LNCAP (cell line): ENCODE results near the gene AOPEP.

Source experiments
- TF ChIP-seq, protein P1 (sequence below): fragments of 450-650 bp; IDR thresholded peaks from 2 replicates; pipeline ENCODE4 v1.5.1; 2017; ENCODE audit warnings: mild to moderate bottlenecking

Gene AOPEP

DNA sequence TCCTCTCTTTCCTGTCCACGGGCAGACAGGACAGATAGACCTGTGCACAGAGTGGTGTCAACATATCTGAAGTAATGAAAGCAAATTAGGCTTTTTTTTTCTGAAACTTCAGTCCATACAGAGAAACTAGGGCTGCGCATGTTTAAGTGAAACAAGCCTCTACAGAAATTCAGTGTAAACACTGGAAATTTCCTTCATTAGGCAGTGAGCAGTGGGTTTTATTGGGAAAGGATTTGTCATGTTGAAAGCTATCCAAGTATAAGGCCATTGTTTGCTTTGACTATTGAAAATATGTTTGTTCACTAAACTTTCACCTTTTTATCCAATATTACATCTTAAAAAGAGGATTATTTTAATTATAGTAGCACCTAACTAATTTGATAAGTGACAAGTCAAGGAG, 161.2 kb downstream of the AOPEP start:
- TF ChIP-seq, protein P1, sequence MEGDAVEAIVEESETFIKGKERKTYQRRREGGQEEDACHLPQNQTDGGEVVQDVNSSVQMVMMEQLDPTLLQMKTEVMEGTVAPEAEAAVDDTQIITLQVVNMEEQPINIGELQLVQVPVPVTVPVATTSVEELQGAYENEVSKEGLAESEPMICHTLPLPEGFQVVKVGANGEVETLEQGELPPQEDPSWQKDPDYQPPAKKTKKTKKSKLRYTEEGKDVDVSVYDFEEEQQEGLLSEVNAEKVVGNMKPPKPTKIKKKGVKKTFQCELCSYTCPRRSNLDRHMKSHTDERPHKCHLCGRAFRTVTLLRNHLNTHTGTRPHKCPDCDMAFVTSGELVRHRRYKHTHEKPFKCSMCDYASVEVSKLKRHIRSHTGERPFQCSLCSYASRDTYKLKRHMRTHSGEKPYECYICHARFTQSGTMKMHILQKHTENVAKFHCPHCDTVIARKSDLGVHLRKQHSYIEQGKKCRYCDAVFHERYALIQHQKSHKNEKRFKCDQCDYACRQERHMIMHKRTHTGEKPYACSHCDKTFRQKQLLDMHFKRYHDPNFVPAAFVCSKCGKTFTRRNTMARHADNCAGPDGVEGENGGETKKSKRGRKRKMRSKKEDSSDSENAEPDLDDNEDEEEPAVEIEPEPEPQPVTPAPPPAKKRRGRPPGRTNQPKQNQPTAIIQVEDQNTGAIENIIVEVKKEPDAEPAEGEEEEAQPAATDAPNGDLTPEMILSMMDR = no peak

DNA sequence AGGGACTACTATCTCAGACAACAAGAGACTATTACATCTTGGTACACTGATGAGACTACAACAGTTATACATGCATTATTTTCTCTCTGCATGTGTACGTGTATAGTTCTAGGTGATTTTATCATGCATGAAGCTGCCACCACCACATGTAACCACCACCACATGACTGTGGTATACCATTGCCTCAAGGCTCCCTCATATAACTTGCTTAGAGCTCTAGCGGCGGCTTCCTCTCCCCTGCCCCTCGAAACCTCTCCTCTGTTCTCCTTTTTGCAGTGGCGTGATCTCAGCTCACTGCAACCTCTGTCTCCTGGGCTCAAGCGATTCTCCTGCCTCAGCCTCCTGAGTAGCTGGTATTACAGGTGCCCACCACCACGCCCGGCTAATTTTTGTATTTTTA, 162.3 kb downstream of the AOPEP start:
- TF ChIP-seq, protein P1 = no peak

DNA sequence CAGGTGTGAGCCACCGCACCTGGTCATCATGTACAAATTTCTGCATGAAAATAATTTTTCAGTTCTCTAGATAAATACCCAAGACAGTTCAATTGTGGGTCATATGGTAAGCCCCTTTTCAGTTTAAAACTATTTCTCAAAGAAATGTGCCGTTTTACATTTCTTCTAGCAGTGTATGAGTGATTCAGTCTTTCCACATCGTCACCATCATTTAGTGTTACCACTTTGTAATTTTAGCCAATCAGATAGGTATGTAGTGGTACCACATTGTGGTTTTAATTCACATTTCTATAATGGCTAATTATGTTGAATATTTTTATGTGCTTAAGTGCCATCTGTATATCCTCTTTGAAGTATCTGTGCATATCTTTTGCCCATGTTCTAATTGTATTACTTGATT, 163.1 kb downstream of the AOPEP start:
- TF ChIP-seq, protein P1 = no peak

DNA sequence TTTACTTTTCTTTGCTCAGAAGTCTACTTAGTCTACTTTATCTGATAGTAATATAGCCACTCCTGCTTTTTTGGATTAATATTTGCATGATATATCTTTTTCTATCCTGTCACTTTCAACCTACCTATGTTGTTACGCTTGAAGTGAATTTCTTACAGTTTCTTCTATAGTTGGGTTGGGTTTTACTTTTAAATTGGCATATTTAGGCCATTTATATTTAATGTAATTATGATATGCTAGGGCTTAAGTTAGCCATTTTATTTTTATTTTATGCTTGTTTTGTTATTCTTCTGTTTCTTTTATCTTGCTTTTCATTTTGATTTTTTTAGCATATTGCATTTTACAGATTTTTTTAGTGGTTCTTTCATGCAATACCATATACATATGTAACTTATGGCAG, 164.7 kb downstream of the AOPEP start:
- TF ChIP-seq, protein P1 = no peak

DNA sequence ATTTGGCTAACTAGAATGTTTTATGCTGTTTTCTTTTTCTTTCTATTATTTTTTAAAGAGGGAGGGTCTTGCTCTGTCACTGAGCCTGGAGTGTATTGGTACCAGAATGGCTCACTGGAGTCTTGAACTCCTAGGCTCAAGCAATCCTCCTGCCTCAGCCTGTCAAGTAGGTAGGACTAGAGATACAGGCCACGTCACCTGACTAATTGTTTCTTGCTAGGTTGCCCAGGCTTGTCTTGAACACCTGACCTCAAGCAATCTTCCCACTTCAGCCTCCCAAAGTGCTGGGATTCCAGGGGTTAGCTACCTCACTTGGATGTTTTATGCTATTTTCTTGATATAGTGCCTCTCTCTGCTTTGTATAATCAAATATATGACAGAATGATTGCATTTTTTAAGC, 166.2 kb downstream of the AOPEP start:
- TF ChIP-seq, protein P1 = no peak

DNA sequence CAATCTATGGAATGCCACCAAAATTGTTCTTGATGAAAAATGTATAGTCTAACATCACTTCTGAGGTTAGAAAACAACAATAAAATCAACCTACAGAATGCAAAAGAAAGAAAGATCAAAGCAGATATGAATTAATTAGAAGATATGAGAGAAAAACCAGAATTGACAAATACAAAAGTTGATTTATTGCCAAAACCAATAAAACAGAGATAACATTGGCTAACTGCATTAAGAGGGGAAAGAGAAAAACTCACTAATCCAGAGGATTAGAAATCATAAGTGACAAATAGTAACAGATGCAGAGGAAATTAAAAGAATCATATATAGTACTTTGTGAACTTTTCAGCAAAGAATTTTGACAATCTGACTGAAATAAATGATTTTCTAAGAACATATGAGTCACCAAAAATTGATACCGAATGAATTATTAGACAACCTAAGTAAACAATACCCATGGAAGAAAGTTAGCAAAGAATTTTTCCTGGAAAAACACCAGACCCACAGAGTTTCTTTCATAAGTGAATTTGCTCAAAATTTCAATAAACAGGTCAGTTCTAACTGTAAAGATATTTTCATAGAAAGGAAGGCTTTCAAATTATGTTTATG, 167.7 kb downstream of the AOPEP start:
- TF ChIP-seq, protein P1 = no peak

DNA sequence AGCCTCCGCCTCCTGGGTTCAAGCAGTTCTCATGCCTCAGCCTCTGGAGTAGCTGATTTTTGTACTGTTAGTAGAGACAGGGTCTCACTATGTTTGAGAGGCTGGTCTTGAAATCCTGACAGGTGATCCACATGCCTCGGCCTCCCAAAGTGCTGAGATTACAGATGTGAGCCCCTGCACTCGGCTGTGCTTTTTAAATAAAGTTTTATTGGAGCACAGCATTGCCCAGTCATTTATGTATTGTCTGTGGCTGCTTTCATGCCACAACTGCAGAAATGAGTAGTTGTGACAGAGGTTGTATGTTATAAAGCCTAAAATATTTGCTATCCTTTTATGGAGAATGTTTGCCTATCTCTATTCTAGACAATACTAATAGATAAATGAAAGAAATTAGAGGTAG, 169.2 kb downstream of the AOPEP start:
- TF ChIP-seq, protein P1 = no peak

DNA sequence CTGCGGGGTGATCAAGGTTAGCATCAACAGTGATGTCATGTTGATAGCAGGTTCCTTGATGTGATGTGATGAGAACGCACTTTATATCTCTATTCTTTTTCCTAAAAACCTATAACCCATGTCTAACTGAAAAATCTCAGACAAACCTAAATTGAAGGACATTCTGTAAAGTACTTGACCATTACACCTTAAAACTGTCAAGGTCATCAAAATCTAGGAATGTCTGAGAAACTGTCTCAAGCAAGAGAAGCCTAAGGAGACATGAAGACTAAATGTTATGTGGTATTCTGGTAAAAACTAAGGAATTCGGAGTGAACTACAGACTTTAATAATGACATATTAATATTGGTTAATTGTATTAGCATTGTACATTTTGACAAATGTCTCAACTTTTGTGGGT, 170.0 kb downstream of the AOPEP start:
- TF ChIP-seq, protein P1 = no peak
